ENCODE results near the gene MACROD2. TPM values are rescaled to one million over a fixed set of nuclear protein-coding genes. Genes with fewer than 3 reads are reported as not detected.

The MACROD2 gene
- total RNA-seq, 1 experiment from 2014 or later: 1.6 TPM

GRCh38 chr20:14992153-14992552 is 996.8 kb downstream of the MACROD2 start:
- no peak for DNase-seq
- peaks cover 2 to 4% of the 10 kb centered on the region in 2 experiments; a peak in 2 of 5 replicates for H3K9me3 Mint-ChIP-seq

More at GRCh38 chr20:14992153-14992552, 996.8 kb downstream of the MACROD2 start:
- H3K9ac ChIP-seq (ENCODE audit: extremely low read depth, insufficient read length, low read length): no peak overlapping the region
- no peak overlapping the region for H4K91ac ChIP-seq (ENCODE audit: insufficient read length, low read depth, low read length)
- H3T11ph ChIP-seq (ENCODE audit: low read length): no peak overlapping the region
- H3K79me1 ChIP-seq (ENCODE audit: insufficient read depth, low read depth, low read length, poor library complexity, severe bottlenecking): no peaks in the 10 kb centered on the region
- no peaks in the 10 kb centered on the region for H3K9me3 ChIP-seq (ENCODE audit: control insufficient read depth, low read depth, low read length)
- H4K5ac ChIP-seq (ENCODE audit: insufficient read length, low read depth, low read length): no peak overlapping the region
- H4K8ac ChIP-seq (replicated peaks; ENCODE audit: insufficient read length, low read depth, low read length): no peak overlapping the region
- H3K23ac ChIP-seq (ENCODE audit: insufficient read length, low read depth, low read length): no peak overlapping the region
- H2BK120ac ChIP-seq (ENCODE audit: low read depth, low read length, poor library complexity, severe bottlenecking): no peak overlapping the region
- H3K79me2 ChIP-seq (ENCODE audit: insufficient read depth, low read length): no peaks in the 10 kb centered on the region
- TF ChIP-seq CTCF (conservative IDR thresholded peaks at IDR 0.05): no peak
- Mint-ChIP-seq H3K4me1 (no peaks in the 10 kb centered on the region), H3K36me3 (ENCODE audit: insufficient read depth in 1 of 3, low read depth in 3 of 3) (peaks cover 0 to 6% (median 0%) of the 10 kb centered on the region in 3 experiments; a peak in 3 of 7 replicates), H3K27me3 (ENCODE audit: low read depth) (no peaks in the 10 kb centered on the region), H3K27ac (no peak overlapping the region), H3K4me3 (no peak overlapping the region)
- H3K18ac ChIP-seq (ENCODE audit: insufficient read length, low read depth, low read length): no peak overlapping the region
- no peak overlapping the region for H2AK5ac ChIP-seq (ENCODE audit: insufficient read length, low read length)
- no peak overlapping the region for H2BK20ac ChIP-seq (ENCODE audit: low read depth, low read length, poor library complexity, severe bottlenecking)
- H3K4ac ChIP-seq (ENCODE audit: low read depth, low read length): no peak overlapping the region
- H3K4me1 ChIP-seq (ENCODE audit: insufficient read depth, low read length): no peaks in the 10 kb centered on the region
- H3K4me2 ChIP-seq (ENCODE audit: insufficient read depth, insufficient read length, low read length): no peak overlapping the region
- no peaks in the 10 kb centered on the region for H3K23me2 ChIP-seq (ENCODE audit: insufficient read length, low read depth, low read length, poor library complexity, severe bottlenecking)
- no peaks in the 10 kb centered on the region for H4K20me1 ChIP-seq (ENCODE audit: control insufficient read depth, insufficient read depth, insufficient read length)
- H3K27ac ChIP-seq (ENCODE audit: insufficient read length, low read depth, low read length): no peak overlapping the region
- no peak overlapping the region for H3K56ac ChIP-seq (ENCODE audit: insufficient read length, low read depth, low read length)
- H2BK15ac ChIP-seq (ENCODE audit: low read depth, low read length): no peak overlapping the region
- no peak overlapping the region for H2BK12ac ChIP-seq (ENCODE audit: insufficient read length, low read depth, low read length)
- H2BK5ac ChIP-seq (ENCODE audit: insufficient read length, low read length): no peak overlapping the region
- H3K27me3 ChIP-seq (ENCODE audit: insufficient read depth, low read length): no peaks in the 10 kb centered on the region
- H2AFZ ChIP-seq (ENCODE audit: low read length): no peak overlapping the region
- H3K14ac ChIP-seq (ENCODE audit: insufficient read depth, low read length): no peak overlapping the region

Data from H9 (cell line).